HG02973 (cell line): ENCODE measurements around the gene COLEC12.
"Not testable (repeated sequence)": the region's sequence is repeated elsewhere in the genome, so short reads cannot be mapped to it uniquely, and the experiment has no call there.

Experiments
- ATAC-seq: cut with Tn5 transposase; IDR thresholded peaks from one replicate; pipeline ENCODE4 v1.9.1; 2021; ENCODE audit warnings: moderate library complexity; ENCODE audit not compliant: unreplicated experiment

COLEC12 gene

DNA sequence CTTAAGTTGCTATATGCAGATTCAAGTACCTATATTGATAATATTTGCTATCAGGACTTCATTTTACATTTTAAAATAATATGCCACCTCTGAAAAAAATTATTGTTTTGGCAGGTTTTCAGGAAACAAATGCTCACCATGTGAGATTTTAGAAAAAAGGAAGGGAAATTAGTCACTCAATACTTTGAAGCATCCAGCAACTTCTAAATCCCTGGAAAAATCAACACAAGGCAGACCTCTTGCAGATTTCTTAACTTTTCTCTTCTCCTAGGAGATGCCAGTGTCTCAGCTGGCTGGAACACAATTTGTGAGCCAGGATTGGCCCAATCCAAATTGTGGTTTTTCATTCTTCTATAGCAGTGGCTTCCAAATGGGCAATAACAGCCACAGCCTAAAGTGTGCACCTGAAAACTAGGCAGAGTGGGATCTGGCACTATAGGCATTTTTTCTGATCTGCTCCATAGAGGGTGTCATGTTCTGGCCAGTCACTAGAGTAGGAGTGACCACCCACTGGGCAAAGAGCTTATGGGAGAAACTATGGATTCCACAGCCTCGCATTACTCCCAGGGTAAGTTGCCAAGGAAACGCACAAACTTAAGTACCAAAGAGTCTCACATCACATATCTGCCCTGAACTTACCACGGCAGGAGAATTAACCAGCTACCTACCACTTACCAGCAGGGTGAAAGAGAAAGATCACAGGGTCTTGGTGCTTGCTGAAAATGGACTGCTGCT lies 204.6 kb downstream of the COLEC12 start:
- ATAC-seq, result no peak

DNA sequence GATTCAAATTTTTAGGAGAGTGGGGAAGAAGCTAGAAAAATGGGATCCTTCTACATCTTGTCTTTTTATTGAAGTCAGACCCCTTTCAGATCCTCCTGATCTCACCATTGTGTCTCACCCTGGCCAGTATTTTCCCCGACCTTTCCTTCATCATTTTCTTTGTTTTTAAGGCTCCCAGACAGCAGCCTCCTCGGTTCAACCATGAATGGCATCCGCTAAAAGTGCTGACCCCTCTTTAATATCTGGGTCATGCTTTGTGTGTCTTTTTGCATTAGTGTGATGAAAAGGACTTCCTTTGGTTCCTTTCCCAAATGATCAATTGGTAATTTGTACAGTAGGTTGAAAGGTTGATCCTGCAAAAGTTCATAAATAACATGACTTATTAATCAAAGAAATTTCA lies 205.9 kb downstream of the COLEC12 start:
- no peak for ATAC-seq

DNA sequence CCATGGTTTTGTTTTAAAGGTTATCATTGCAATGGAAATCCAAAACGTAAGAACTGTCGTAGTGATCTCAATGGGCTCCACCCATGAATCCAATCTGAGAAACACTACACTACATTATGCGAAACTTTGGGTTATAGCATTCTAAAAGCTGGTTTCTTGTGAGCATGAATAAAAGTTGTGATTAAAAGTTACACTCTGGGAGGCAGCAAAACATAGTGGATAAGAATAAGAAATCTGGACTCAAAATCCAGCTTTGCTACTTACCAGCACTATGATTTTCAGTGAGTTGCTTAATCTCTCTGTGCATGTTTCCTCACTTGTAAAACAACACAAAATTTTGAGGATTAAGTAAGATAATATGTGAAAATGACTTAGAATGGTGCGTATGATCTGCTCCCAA lies 207.0 kb downstream of the COLEC12 start:
- ATAC-seq, result no peak

DNA sequence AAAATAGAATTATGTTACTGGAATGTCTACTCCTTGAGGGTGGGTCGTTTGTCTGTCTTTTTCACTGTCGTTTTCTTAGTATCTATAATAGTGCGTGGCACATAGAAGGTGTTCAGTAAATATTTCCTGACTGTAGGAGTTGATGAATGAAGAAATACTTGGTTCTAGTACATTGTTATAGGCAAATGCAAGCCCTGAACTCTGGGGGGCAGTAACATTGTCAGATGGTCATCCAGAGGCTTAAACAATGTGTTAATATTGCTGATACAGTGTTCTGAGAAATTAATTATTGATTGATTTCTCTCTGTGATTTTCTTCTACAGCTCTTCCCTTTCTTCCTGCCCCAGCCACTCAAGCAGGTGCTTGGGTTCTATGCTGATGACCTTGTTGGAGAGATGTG lies 208.2 kb downstream of the COLEC12 start:
- ATAC-seq, result no peak

DNA sequence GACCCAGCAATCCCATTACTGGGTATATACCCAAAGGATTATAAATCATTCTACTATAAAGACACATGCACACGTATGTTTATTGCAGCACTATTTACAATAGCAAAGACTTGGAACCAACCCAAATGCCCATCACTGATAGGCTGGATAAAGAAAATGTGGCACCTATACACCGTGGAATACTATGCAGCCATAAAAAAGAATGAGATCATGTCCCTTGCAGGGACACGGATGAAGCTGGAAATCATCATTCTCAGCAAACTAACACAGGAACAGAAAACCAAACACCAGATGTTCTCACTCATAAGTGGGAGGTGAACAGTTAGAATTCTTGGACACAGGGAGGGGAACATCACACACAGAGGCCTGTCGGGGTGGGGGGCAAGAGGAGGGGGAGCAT lies 210.5 kb downstream of the COLEC12 start:
- not testable (repeated sequence) for ATAC-seq

DNA sequence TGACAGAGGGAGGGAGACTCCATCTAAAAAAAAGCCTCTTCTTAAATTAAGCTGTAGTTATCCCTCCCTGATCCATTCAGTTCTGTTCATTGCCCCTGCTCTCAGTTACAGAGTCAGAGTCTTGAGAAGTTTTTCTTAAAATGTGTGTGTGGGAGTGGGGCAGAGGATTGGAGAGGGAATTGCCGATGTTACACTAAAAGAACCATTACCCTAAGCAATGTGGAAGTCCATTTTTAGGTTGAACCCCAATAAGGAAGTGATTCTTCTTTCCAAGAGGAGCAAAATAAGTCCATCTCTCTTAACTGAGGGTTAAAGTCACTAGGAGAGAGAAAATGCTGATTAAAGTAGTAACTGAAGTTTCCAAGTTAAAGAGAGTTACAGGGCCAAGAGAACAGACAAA lies 211.5 kb downstream of the COLEC12 start:
- no peak for ATAC-seq

DNA sequence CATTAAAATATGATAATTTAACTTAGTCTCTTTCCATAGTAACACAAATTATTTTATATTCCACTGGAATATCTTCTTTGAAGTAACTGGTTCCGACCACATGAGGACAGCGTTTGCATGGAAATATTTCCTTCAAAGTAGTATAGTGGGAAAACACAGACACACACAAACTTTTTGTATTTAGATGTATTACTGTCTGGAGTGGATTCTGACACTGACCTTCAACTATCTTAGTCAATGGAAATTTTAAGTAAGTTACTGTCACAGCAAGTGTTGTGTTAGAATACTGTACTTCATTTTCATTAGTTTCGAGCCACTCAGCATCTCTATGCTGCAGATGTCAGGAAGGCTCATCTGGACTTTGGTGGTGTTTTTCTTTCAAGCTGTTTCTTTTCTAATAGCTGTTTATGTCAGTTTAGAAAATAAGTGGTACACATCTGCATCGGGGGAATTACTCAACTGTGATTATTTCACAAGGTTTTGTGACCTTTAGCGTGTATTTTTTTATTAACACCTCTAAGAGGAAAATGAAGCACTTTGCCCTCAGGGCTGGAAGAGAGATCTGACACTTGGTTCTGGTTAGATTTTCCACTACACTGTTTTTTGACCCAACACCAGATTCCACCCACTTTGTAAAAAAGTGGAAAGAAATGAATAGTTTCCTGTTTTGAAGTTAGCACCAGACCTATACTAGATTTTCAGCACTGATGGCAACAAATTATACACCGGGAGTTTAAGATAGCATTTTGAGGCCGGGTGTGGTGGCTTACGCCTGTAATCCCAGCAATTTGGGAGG lies 213.8 kb downstream of the COLEC12 start:
- no peak for ATAC-seq

DNA sequence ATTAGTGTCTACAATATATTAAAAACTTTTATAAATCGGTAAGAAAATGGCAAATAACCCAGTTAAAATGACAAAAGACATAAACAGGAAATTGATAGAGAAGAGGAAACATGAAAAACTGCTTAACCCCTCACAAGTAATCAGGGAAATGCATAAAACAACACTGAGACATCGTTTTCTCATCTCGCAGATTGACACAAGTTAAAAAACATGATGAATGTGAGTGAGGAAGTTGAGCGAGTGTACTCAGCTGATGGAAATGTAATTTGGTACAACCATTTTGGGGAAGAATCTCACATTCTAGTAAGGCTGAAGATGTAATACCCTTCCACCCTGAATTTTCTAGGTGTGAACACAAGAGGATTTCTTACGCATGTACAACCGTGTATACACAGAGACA lies 214.7 kb downstream of the COLEC12 start:
- no peak for ATAC-seq

DNA sequence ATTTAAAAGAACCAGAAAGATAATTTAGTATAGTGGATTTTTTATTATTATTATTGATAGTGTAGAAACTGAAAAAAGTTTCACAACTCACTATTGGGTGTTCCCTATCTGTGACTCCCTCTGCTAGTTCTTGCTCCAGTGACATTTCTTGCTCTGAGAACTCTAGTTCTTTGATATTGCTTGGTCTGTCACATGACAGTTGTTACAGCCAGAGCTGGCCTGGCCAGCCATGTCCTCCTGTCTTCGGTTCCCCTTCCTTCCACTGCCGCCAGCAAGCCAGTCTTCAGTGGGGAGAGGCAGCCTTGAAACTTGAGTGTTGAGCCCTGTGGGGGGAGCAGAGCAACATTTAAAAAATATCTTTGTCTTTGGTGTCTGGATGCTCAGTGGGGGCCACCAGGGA lies 225.0 kb downstream of the COLEC12 start:
- ATAC-seq, result no peak

DNA sequence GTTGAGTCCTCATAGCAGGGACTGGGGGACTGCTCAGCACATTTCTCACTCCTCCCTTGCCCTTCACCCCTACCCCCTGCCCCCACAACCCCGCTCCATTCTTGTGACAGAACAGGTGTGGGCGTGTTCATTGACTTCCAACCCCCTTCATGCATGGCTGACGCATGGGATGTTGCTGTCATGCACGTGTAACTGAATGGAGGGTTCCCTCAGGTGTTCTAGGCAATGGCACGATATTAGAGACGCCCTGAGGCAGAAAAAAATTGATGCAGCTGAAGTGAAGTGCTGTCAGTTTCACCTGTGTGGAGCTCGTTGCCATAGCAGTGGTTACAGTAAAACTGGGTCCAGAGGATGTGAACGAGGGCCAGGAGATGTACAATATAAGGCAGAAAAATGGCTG lies 226.2 kb downstream of the COLEC12 start:
- no peak for ATAC-seq

DNA sequence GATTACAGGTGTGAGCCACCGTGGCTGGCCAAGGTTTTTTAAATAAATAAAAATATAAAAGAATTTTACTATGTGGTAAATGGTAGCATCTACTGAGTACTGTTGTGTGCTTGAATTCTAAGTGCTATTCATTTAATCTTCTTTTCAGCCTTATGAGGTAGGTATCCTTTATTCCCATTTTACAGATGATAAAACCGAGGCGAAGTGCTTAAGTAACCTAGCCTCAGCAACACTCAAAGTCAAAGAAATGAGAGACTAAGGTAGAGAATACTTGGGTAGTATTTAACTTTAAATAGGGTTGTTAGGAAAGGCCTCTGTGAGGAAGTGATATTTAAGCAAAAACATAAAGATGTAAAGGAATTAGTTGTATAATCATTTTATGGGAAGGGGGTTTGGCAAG lies 227.0 kb downstream of the COLEC12 start:
- no peak for ATAC-seq

DNA sequence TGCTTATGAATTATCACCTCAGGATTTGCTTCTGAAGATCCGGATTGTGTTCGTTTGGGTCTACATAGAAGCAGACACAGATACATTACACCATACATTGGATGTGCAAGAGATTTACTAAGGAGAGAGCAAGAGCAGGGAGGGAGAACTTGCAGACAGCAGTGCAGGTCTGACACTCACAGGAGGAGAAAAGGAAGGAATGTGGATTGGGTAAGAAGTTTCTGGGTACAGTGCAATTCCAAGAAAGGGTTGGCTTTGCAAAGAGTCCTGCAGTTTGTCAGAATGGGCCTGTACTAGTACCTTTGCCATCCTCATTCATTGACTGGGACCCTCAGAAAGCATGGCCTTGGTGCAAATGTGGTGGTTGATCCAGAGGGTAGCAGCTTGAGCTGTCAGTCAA lies 227.9 kb downstream of the COLEC12 start:
- ATAC-seq, result no peak

DNA sequence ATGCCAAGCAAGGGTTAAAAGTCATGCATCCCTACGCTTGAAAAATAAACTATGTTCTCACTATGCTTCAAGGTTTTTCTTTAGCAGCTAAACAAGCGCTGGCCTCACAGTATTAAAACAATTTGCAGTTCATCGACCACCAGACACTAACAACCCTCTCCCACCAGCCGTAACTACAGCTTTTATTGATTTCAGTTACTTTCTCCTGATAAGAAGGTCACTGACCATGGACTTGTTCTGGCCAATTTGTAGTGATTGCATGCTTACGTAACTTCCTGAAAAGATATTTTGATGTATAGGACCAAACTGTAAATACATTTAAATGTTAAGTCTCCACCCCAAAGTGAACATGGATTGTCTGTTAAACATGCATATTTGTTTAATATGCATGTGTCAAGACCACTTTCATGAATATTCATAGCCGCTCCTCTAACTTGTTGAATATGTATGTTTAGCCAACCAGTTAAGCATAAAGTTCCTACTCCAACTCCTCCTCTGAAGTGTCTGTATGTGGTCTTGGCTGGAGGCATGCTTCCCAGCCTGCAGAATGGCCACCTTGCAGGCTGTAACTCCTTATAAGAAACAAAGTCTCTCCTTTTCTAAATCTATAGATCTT lies 230.9 kb downstream of the COLEC12 start:
- ATAC-seq, result no peak

DNA sequence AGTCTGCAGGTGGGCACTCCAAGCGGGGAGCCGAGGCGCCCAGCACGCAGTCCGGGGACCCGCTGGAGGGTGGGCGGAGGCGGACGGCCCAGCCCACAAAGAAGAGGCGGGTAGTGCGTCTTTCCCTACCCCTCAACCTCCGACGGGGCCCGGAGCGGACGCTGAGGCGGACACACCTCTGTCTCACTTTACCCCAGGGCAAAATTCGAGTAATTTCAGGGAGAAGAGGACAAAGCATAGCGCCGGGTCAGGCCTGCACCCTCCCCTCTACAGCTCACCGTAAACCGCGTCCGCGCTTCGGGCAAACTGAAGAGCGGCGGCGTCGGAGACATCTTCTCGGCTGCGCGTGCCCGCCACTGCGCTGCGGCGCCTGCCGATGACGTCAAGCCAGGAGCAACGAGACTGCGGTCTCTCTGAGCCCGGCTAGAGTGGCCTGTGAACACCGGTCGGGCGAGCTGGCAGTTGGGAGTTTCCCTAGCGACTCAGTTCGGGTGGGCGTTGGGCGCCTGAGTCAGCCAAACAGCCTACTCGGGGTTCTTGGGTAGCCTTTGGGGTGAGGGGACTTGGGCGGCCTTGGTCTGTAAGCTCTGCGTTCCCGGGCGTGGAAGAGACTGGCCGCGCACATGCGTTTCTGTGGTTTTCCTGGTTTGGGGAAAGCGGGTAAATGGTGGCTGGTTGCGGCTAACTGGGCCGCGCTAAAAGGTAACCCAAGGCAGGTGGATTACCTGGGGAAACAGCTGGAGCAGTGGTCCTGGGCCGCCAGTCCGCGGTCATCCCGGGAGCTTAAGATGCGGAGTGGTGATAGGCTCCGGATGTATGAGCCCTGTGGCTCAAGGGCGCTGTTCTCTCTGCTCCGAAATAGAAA lies 232.6 kb downstream of the COLEC12 start, which contains the start of gene THOC1:
Gene THOC1 (minus strand): TSS at position 360 of the 865 bp plus-strand sequence. CDS start 28 bp downstream, at position 332.
- peak; percentile 89 for ATAC-seq

DNA sequence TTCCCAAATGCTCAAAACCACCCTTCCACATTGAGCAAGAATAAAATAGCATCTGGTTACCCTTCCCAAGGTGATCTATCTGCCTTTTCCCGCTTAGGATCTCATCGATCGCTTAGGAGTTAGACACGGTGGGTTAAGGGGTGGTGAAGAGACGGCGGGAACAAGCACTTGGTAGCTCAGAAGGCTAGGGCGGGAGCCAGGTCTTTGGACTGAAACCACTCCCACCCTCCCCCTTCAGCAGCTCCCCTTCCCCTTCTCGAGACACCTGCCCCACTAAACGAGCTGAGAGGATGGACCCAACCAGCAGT lies 233.2 kb downstream of the COLEC12 start:
- ATAC-seq, result no peak
